ENCODE results near the gene SAMD4B.
A peak's percentile ranks its signal among the peaks of the same experiment; 100 is the strongest.

Gene SAMD4B

GRCh38 chr19:39427707-39428106 is 85.5 kb downstream of the SAMD4B start:
- DNase-seq (ENCODE audit: low read depth) = no peak

- DNase-seq (ENCODE audit: low read depth) = no peak
Observed at GRCh38 chr19:39428283-39429112, 86.3 kb downstream of the SAMD4B start.

- DNase-seq (ENCODE audit: low read depth) = peak; percentile 50
Observed at GRCh38 chr19:39430675-39431593, 88.7 kb downstream of the SAMD4B start.

- DNase-seq (ENCODE audit: low read depth) = no peak
Observed at GRCh38 chr19:39432677-39433025, 90.4 kb downstream of the SAMD4B start.

GRCh38 chr19:39433480-39434079 is 91.4 kb downstream of the SAMD4B start:
- DNase-seq (ENCODE audit: low read depth) = no peak

GRCh38 chr19:39434123-39435076 is 92.2 kb downstream of the SAMD4B start:
- no peak for DNase-seq (ENCODE audit: low read depth)

All from activated T-helper 1 cell treated with Interleukin-2 at 50 U/mL for 16 hours (primary cell).